ENCODE data around the gene NRDC. TPM values are rescaled to one million over a fixed set of nuclear protein-coding genes. Genes with fewer than 3 reads are reported as not detected.

NRDC gene
- 65.2 TPM for total RNA-seq

GRCh38 chr1:51878616-51879336 lies at the start of gene NRDC:
Gene NRDC, minus strand, starts transcription at chr1:51878727. Its CDS starts 112 bp downstream, at chr1:51878615.
- FAIRE-seq = peak; percentile 96

GRCh38 chr1:51927029-51927428 lies 48.5 kb upstream of the NRDC start:
- DNase-seq (ENCODE audit: low spot score in 2 of 2) (no peak), FAIRE-seq (no peak)

More at GRCh38 chr1:51878616-51879336, at the start of gene NRDC:
- DNase-seq (ENCODE audit: low spot score in 2 of 2) = peak; percentile 81 to 91

GRCh38 chr1:51926171-51926812 lies 47.8 kb upstream of the NRDC start:
- DNase-seq (ENCODE audit: low spot score in 2 of 2) (no peak), FAIRE-seq (no peak)

- FAIRE-seq = no peak
- DNase-seq (ENCODE audit: low spot score in 2 of 2) = no peak
Observed at GRCh38 chr1:51924455-51924854, 45.9 kb upstream of the NRDC start.

- FAIRE-seq = no peak
Observed at GRCh38 chr1:51922040-51922439, 43.5 kb upstream of the NRDC start.

GRCh38 chr1:51920130-51920529 lies 41.6 kb upstream of the NRDC start:
- DNase-seq (ENCODE audit: low spot score in 2 of 2) = no peak
- FAIRE-seq = no peak

More at GRCh38 chr1:51922040-51922439, 43.5 kb upstream of the NRDC start:
- DNase-seq (ENCODE audit: low spot score in 2 of 2) = no peak

- DNase-seq (ENCODE audit: low spot score in 2 of 2) (no peak), FAIRE-seq (no peak)
Observed at GRCh38 chr1:51919684-51920083, 41.2 kb upstream of the NRDC start.

- DNase-seq (ENCODE audit: low spot score in 2 of 2) (no peak), FAIRE-seq (no peak)
Observed at GRCh38 chr1:51916587-51917405, 38.3 kb upstream of the NRDC start.

GRCh38 chr1:51915951-51916350 lies 37.4 kb upstream of the NRDC start:
- FAIRE-seq = no peak
- DNase-seq (ENCODE audit: low spot score in 2 of 2) = no peak

GRCh38 chr1:51912881-51913280 lies 34.4 kb upstream of the NRDC start:
- no peak for DNase-seq (ENCODE audit: low spot score in 2 of 2)
- no peak for FAIRE-seq

- FAIRE-seq = no peak
Observed at GRCh38 chr1:51910221-51911000, 31.9 kb upstream of the NRDC start.

GRCh38 chr1:51908499-51908898 lies 30.0 kb upstream of the NRDC start:
- DNase-seq (ENCODE audit: low spot score in 2 of 2) (no peak), FAIRE-seq (no peak)

More at GRCh38 chr1:51910221-51911000, 31.9 kb upstream of the NRDC start:
- no peak for DNase-seq (ENCODE audit: low spot score in 2 of 2)

GRCh38 chr1:51907079-51907702 lies 28.7 kb upstream of the NRDC start:
- no peak for DNase-seq (ENCODE audit: low spot score in 2 of 2)
- FAIRE-seq = no peak

- peak in 1 of 2 donors; percentile 28 for DNase-seq (ENCODE audit: low spot score in 2 of 2)
- no peak for FAIRE-seq
Observed at GRCh38 chr1:51906306-51907078, 28.0 kb upstream of the NRDC start.

GRCh38 chr1:51902456-51902855 lies 23.9 kb upstream of the NRDC start:
- FAIRE-seq (no peak), DNase-seq (ENCODE audit: low spot score in 2 of 2) (no peak)

- no peak for FAIRE-seq
- no peak for DNase-seq (ENCODE audit: low spot score in 2 of 2)
Observed at GRCh38 chr1:51901151-51901550, 22.6 kb upstream of the NRDC start.

- no peak for FAIRE-seq
- DNase-seq (ENCODE audit: low spot score in 2 of 2) = no peak
Observed at GRCh38 chr1:51899022-51899421, 20.5 kb upstream of the NRDC start.

- FAIRE-seq (no peak), DNase-seq (ENCODE audit: low spot score in 2 of 2) (no peak)
Observed at GRCh38 chr1:51898090-51898734, 19.7 kb upstream of the NRDC start.

- no peak for FAIRE-seq
- DNase-seq (ENCODE audit: low spot score in 2 of 2) = no peak
Observed at GRCh38 chr1:51897699-51898031, 19.1 kb upstream of the NRDC start.
